Posterior vena cava (tissue), 2 donors: ENCODE measurements around the gene PDGFA. TPM values are rescaled to one million over a fixed set of nuclear protein-coding genes. Genes with fewer than 3 reads are reported as not detected.

Source experiments
- DNase-seq: peaks from one replicate; pipeline ENCODE4 v3.0.0-alpha.2; 2020; ENCODE audit warnings: low spot score
- intact Hi-C, 2 donors: fragments of 100-400 bp; cut with DNase I; formaldehyde crosslinking; loops; one replicate each; pipeline versions ENCODE4 v1.14.1 to v1.14.2; 2022 to 2023
- total RNA-seq, 2 donors: library from RNA; stranded (reverse); fragmentation: NEBNext Ultra II Directional; extraction: Animal tissue kit (Norgen Biotek cat#: 25700); gene quantifications; one replicate each; pipeline ENCODE4 v1.2.1, GENCODE V29; 2021
- donor health status: DM: yes; HTN: yes; CAD: no.
- donor health status: DM: yes; HTN: yes; CAD: no.

Gene PDGFA
- total RNA-seq, 2 donors from 2014 or later = 54.1 to 63.1 TPM

- intact Hi-C loops = loop anchor here in 1 of 2 donors (10.0 kb wide), 1 partner anchor 1413 kb away; no protein-coding TSS in a partner anchor
- DNase-seq = peak; percentile 95
Measured at GRCh38 chr7:471866-472639, 47.6 kb downstream of the PDGFA start.

DNA sequence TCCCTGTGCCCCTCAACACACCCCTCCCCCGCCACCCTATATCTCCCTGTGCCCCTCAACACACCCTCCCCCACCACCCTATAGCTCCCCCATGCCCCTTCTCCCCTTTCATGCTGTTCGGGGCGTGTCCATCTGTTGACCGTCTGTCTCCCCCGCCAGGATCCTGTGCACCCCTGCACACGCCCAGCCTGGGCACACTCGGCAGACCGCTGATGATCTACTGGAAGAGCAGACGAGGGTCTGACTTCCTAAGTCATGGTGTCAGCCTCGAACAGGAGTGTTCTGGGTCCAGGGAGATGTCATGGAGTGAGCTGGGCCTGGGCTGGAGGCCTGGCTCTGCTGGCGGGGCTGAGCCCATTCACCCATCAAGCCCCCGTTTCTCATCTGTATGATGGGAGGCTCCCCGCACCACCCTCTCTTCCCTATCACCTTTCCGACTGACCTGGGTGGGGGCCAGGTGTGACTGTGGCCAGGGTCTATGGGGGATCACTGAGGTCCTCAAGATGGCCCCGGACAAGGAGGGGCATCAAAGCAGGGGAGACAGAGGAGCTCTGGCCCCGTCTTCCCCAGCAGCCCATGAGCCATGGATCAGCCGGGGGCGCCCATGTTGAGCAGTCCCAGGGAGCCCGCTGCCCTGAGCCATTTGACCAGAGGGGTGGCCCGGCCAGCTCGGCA lies 48.3 kb downstream of the PDGFA start:
- intact Hi-C loops = loop anchor here in 1 of 2 donors (10.0 kb wide), 1 partner anchor 1413 kb away; no protein-coding TSS in a partner anchor
- DNase-seq = peak; percentile 35

DNA sequence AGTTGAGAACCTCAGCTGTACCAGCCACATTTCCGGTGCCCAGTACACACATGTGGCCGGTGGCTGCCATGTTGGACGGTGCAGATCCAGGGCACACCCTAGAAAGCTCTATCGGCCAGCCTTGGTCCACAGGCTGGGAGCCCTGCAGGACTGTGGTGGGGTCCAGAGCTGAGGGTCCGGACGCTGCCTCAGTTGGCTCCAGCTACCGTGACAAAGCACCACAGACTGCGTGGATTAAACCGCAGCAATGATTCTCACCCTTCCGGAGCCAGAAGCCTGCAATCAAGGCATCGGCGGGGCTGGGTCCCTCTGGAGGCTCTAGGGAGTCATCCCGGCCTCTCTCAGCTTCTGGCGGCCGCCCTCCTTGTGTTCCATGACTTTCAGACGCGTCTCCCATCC lies 50.1 kb downstream of the PDGFA start:
- peak; percentile 48 for DNase-seq
- intact Hi-C loops = no loop called here

- DNase-seq = peak; percentile 51
- intact Hi-C loops = no loop called here
Measured at GRCh38 chr7:468681-469562, 50.7 kb downstream of the PDGFA start.

GRCh38 chr7:467856-468545 lies 51.6 kb downstream of the PDGFA start:
- DNase-seq = peak; percentile 16
- intact Hi-C loops = no loop called here

GRCh38 chr7:467393-467828 lies 52.2 kb downstream of the PDGFA start:
- peak; percentile 14 for DNase-seq

DNA sequence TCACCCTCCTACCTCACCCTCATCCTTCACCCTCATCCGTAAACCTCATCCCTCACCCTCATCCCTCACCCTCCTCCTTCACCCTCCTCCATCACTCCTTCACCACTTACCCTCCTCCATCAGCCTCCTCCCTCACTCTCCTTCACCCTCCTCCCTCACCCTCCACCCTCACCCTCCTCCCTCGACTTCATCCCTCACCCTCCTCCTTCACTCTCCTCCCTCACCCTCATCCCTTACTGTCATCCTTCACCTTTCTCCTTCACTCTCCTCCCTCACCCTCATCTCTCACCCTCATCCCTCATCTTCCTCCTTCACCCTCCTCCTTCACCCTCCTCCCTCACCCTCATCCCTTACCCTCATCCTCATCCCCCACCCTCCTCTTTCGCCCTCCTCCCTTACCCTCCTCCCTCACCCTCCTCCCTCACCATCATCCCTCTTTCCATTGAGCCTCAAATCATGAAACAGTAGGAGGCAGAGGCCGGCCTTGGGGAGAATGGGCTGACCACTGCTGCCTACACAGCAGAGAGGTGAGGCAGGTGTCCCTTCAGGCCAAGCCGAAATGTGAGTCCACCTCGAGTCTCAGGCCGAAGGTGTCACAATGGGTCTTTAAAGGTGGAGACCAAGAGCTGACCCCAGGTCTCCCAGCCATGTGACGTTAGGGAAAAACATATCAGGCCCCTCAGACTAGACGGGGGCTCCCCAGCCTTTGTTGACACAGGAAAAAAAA lies 53.0 kb downstream of the PDGFA start:
- intact Hi-C loops = no loop called here

More at GRCh38 chr7:467393-467828, 52.2 kb downstream of the PDGFA start:
- intact Hi-C loops = no loop called here

DNA sequence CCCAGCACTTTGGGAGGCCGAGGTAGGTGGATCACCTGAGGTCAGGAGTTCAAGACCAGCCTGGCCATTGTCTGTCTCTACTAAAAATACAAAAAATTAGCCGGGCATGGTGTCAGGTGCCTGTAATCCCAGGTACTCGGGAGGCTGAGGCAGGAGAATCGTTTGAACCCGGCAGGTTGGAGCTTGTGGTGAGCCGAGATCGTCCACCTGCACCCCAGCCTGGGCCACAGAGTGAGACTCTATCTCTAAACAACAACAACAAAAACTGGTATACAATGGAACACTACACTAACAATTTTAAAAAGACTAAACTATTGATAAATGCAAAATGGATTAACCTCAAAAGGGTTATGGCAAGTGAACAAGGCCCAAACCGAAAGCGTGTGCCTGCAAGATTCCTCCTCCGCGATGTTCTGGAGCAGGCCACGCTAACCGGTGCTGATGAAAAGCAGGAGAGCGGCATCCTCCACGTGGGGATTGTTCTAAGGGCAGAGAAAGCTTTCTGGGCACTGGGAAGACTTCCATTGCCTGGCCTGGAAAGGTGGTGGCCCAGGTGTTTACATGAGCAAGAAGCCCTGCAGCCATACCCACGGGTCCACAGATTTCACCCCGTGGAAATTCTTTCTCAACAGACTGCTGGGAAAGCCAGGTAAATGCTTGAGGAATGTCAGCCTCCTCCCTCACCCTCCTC lies 53.8 kb downstream of the PDGFA start:
- intact Hi-C loops = no loop called here
- peak; percentile 46 for DNase-seq

More for the DNA sequence above, 53.0 kb downstream of the PDGFA start:
- peak; percentile 50 for DNase-seq

DNA sequence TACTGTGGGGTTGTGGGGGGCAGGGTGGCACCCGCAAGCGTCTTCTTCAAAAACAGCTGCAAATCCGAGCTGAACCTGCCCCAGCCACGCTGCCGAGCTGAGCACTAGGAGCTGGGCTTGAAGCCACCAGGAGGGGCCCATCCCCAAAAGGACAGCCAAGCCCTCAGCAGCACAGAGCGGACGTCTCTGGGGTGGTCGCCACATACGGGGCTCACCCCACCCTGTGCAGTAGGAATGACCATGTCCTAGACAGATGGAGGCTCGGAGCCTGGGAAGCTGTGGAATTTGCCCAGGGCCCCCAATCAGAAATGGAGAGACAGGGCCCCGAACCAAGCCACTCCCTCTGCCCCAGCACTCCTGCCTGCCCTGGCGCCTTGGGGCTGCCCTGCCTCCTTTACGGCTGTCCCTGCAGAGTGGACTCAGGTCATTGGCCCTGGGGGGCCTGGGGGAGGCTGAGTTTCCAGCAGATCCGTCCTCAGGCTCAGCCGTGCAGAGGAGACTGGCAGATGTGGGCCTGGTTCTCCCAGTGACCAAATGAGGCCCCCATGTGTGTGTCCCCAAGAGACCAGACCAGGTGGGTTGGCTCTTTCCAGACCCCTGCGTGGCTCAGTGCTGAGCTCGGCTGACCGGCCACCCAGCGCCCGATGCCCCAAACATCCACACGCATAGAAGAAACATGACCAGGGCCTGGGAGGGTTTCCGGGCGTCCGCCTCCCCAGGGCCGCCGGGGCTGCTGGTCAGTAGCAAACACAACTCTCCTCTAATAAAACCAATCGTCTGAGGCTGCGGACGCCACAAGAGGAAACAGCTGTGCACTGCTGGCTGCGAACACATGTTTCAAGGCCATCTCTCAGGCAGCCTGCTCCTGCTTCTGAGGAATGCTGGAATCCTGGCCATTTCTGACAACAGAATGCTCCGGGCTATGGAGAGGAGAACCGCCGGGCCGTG lies 54.9 kb downstream of the PDGFA start:
- peak; percentile 80 for DNase-seq
- intact Hi-C loops = no loop called here

GRCh38 chr7:463817-464453 lies 55.7 kb downstream of the PDGFA start:
- DNase-seq = peak; percentile 55
- intact Hi-C loops = no loop called here

DNA sequence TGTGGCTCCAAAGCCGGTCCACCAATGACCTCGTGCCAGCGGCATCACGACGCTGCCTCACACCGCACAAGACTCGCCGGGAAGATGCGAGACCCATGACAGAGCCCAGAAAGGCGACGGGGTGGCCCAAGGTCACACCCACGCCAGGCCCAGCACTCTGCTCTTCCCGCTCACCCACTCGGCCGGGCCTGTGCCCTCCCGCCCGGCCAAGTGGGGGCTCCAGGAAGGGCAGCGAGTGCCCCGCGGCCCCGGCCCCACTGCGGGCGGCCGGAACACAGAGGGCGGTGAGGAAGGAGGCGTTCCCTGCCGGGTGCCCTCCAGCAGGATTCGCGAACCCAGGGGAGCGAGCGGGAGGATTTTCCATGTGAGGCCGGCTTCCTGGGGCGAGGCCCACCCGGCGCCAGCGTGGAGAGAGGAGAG lies 56.3 kb downstream of the PDGFA start:
- DNase-seq = peak; percentile 73
- intact Hi-C loops = no loop called here

- peak; percentile 77 for DNase-seq
- intact Hi-C loops = no loop called here
Measured at GRCh38 chr7:462173-463103, 57.2 kb downstream of the PDGFA start.

- DNase-seq = peak; percentile 71
- intact Hi-C loops = no loop called here
Measured at GRCh38 chr7:461453-462172, 58.0 kb downstream of the PDGFA start.

DNA sequence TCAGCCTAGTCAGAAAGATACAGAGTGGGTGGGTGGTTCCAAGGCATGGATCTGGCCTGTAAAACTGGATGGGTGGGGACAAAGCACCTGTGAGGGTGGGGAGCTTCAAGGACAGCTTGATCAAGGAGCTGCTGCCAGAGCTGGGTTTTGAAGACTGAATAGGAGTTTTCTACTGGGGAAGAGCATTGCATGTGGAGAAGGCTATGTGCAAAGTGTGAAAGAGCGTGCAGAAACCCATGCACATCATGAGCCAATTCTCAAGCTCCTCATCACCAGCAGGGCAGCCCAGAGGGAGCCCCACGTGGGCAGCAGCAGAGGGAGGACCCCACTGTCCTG lies 58.6 kb downstream of the PDGFA start:
- no peak for DNase-seq
- intact Hi-C loops = no loop called here
